CD4-positive, alpha-beta T cell treated with Interleukin-4 for 4 hours (primary cell): ENCODE measurements around the gene PC.

Experiments used
- DNase-seq: peaks from one replicate; pipeline ENCODE4 v3.0.0-alpha.2; 2020

Gene PC

DNA sequence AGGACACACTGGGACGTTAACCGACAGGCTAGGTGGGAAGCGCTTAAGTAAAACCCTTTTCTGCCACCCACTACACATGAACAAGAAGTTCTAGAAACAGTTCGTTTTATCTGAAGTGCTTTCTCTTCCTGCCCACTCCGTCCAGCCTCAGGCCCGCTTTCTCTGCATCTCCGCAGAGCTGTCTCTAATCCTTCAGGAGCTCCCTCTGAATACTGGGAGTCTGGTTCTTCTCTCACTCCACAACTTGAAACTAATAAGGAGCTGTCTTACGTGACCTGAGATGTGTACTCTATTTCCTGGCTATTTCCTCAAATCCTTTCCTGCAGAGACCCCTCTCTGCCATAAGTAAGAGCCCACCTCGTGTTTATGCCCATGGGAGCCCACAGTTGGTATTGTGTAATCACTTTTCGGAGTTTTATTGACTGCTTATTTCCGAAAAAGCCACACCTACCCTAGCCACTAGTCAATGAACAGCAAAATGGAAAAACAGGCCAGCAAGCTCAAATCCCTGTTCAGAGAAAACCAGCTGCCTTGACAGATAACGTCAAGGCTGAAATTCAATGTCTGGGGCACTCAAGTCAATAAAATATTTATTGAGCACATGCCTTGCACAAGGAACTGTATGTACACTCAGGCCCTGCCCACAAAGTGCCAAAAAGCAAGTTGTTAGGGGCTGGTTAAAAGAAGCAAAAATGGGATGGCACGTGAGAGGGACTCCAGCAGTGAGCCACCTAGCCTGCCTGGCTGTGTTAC lies 4.9 kb downstream of the PC start:
- DNase-seq = no peak

DNA sequence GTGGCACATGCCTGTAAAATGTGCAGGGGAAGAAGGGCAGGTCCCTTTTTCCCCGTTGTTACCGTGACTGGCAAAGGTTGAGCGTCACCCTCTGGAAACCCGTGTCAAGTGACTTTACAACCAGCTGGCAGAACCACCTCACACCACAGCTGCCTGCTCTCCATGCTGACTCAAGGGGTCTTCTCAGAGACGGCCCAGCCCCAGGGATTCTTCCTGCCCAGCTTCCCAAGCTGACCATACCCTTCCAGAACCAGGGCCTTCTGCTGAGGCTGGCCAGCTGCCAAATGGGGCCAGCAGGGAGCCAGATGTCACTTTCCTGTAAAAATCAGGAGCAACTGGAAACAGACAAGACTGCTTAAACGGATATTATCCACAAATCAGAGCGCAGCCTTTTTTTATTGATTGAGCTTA lies 6.3 kb downstream of the PC start:
- no peak for DNase-seq

DNA sequence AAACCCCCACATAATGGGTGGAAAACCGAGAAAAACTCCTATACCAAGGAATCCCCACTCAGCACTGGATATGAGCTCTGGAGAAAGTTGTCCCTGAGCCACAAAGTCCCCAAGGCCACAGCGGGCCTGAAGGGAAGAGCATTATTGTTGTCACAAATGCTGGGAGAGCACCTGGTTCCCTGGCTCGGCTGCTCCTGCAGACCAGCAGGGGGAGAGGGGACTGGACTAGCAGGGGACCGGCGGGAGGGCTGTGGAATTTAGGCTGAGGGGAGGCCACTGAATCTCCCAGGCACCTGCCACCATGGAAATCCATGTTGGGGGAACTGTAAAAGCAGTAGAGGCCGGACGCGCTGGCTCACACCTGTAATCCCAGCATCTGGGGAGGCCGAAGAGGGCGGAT lies 7.0 kb downstream of the PC start:
- no peak for DNase-seq

GRCh38 chr11:66950112-66950535 lies 8.1 kb downstream of the PC start:
- no peak for DNase-seq

- no peak for DNase-seq
These were observed 19.5 kb downstream of the PC start for GRCh38 chr11:66938582-66939135.

GRCh38 chr11:66937193-66937733 lies 20.9 kb downstream of the PC start:
- DNase-seq = no peak

DNA sequence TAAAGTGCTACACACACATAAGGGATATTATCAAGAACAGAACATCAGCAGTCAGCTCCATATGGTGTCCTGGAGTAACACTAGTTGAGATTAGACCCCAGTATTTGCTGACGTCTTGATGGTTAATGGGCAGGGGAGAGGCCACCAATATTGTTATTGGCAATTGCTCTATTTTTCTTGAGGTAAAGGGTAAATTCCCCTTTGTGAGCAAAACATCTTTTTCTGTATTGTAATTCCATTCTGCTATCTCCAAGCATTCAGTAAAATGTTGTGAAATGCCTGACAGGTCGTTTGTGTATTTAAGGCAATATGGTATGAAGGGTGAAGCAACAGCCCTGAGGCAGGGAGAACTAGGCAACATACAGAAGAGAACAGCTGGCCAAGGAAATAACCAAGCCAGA lies 21.9 kb downstream of the PC start:
- DNase-seq = no peak

DNA sequence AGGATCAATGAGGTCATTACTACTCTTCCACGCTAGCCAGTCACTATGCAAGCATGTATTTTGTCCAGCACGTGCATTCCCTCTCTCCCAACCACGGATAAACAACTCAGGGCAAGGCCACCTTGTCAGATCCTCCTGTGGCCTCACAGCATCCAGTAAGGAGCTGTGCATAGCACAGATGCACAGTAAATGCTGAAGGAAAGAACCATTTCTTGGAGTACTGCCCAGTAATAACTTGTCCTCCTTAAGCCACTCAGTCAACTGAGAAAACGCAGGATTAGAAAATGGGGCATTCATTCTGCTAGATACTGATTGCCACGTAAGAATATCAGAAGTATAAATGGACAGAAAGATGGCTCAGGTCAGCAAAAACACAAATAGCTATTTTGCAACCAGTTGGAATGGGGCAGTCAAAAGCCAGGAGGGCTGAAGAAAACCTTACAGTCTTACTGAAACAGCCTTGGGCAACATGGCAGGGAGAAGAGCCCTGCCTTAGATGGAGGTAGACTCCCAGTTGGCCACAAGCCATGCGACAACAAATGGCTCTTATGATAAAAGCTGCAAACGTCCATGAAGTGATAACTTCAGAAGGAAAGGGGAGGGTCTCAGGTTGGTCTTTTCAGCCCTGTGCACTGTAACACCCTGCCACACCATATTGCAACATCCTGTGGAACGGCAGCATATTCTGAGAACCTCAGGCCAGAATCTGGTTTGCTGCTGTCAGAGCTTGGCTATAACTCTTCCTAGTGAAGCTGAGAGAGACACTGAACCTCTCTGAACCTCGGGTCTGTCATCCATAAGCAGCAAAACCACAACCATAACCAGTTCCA lies 23.0 kb downstream of the PC start:
- DNase-seq = no peak

GRCh38 chr11:66933531-66933930 lies 24.7 kb downstream of the PC start:
- no peak for DNase-seq

DNA sequence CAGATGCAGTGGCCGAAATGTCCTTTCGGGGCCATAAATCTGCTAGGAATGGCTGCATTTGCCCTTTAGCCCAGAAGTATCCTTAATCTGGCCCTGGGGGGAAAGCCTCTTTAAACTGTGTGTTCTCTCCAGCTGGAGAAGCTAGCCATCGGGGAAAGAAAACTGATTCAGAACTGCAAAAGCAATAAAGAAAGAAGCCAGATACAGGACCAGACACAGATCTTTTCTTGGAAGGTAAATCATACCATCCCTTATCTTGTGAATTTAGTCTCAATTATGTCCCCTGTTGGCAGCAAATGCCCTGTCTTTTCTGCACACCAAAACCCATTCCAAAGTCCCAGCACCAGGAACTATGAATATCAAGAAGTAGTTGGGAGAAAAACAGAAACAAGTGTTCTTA lies 25.6 kb downstream of the PC start:
- no peak for DNase-seq

- no peak for DNase-seq
These were observed 28.4 kb downstream of the PC start for GRCh38 chr11:66929753-66930152.

DNA sequence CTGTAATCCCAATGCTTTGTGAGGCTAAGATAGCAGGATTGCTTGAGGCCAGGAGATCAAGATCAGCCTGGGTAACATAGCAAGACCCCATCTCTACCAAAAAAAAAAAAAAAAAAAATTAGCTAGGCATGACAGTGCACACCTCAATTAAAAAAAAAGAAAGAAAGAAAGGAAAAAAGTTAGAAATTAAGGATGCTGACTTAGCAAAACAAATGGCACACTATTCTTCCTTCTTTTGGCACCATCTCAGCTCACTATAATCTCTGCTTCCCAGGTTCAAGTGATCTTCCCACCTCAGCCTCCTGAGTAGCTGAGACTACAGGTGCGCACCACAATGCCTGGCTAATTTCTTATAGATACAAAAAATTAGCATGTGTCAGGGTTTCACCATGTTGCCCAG lies 33.9 kb downstream of the PC start:
- no peak for DNase-seq

DNA sequence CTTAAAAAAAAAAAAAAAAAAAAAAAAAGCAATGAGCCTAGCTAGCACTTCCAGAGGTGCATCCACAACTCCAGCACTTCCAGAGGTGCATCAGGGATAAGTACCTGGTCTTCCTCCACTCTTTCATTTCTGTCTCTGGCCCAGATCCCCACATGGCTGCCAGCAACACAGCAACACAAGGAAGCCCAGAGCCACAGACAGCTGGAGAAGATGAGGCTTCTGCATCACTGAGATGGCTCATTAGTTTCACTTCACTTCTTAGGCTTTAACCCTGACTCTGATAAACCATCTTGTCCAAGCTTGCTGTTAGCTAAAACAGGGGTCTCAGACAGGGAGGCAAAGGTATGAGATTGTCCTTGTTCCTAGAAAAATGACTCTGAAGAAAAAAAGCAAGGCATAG lies 35.6 kb downstream of the PC start:
- no peak for DNase-seq

GRCh38 chr11:66920978-66921784 lies 37.0 kb downstream of the PC start:
- no peak for DNase-seq

DNA sequence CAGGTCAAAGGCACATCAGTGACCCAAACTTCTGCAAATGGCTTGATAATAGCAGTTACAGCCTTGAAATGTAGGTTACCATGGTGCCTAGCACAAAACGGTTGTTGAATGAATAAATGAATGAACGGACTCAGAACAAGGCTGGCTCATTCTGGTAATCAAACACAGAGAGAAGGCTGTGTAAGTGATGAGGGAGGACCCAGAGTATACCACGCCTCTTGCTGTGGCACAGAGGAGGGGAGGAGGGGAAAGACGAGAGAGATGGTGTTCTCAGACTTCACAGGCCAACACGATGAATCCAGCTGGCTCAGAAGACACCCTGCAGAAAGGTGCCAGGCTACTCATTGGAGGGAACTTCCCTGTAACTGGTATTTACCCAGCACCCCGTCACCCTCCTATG lies 38.3 kb downstream of the PC start:
- DNase-seq = no peak

DNA sequence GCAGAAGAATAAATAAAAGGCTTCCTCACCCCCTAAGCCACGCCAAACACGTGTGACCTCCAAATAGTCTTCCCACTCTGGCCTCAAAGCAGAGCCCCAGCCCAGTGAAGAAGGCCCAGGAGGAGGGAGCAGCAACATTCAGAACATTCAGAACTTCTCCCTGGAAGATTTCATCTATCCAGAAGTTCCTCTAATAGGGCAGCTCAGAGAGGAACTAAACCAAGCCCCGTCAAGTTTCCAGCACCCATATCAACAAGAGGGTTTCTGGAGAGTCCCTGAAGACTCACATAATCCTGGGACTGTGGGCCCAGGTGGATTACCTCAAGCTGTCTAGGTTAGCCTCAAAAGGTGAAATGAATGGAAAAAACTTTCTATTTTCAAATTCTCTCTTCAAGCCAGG lies 39.4 kb downstream of the PC start:
- DNase-seq = no peak

GRCh38 chr11:66915866-66916265 lies 42.3 kb downstream of the PC start:
- DNase-seq = no peak

DNA sequence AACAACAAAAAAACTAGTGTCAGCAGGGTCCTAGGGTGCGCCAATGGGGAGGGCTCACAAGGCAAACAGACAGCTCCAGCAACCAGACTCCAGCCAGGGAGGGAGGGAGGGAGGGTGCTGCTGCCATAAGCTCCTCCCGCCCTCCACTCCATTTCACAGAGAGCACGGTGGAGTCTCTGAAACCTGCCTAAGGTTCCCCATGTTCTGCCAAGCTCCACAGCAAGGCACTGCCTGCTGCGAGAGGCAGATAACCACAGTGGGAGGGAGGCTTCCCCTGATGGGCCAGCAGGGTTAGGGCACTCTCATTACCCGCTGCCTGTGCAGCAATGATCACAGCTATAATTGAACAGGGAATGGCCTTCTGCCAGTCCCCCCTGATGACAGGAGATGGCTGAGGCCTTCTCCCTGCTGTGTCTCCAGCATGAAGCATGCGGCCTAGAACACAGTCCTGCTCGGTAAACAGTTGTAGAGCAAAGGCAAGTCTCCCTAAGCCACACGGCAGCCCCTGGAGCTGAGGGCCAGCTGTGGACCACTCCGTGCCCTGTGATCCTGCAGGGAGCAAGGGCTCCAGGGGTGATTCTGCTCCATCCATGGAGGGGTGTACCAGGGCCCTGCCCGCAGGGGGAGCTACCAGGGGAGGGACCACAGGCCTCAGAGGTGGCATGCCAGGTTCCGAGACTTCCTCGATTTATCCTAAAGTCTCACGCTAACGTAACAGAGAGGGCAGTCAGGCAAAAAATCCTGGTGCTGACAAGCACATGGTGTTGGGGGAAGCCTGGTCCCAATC lies 42.9 kb downstream of the PC start:
- no peak for DNase-seq

- DNase-seq = no peak
These were observed 43.7 kb downstream of the PC start for GRCh38 chr11:66914505-66914904.

- no peak for DNase-seq
These were observed 45.3 kb downstream of the PC start for GRCh38 chr11:66912911-66913310.

DNA sequence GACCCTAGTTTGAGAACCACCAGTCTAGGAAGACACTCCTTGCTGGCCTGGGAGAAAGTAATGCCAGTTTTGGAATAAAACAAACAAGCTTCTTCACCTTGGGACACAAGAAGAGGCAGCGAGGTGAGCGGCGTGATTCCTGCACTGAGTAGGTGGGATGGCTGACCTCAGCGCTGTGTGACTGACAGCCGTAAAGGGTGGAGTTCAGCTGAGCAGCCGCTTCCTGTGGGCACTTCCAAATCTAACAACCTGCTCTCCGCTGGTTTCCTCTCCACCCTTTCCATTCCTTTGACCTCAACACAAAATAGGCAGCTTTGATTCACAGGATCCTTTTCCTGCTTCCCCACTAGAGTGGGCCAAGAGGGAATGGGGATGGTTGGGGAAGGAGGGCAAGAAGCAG lies 45.8 kb downstream of the PC start:
- no peak for DNase-seq

DNA sequence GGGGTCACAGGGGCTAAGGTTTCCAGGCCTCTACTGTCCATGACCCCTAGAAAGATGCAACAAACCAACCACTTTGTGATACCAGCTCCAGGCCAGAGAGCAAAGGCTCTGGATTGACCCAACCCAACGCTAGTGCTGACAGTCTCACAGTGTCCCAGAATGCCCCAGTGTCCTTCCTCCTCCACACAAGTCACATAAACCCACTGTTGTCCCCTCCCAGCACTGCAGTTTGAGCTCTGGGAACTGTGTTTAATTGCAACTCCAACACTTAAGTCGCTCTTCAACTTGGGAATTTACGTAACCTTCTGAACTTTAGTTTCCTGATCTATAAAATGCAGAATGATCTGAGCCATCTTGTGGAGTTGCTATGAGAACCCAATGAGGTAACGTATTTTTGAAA lies 47.5 kb downstream of the PC start:
- DNase-seq = no peak
